Naive thymus-derived CD4-positive, alpha-beta T cell (primary cell): ENCODE results near the gene EFCAB9. TPM values are rescaled to one million over a fixed set of nuclear protein-coding genes. Genes with fewer than 3 reads are reported as not detected.

ENCODE experiments used
- ATAC-seq: fragments of 150-1000 bp; cut with Tn5 transposase; 2 replicates; pipeline ENCODE4 v1.10.0; 2021; ENCODE audit warnings: mild to moderate bottlenecking, moderate library complexity
- CTCF ChIA-PET: fragments of 350-600 bp; sonication (Branson Sonifier 250); formaldehyde crosslinking; loops from one replicate; lab custom pipeline; 2021; ENCODE audit warnings: antibody characterized with exemption; lab: Charles Lee
- POLR2A ChIA-PET: fragments of 350-600 bp; sonication (Branson Sonifier 250); formaldehyde crosslinking; loops from one replicate; lab custom pipeline; 2021; ENCODE audit warnings: antibody characterized with exemption, inconsistent platforms; lab: Charles Lee
- DNase-seq, 9 donors: peaks; one replicate each; pipeline versions ENCODE4 v3.0.0 to v3.0.0-alpha.2; 2020 to 2022; ENCODE audit warnings: mixed read lengths in 1 of 9
- H3K27ac ChIP-seq: one replicate; pipeline ENCODE4 v1.7.0; 2013; ENCODE audit warnings: mild to moderate bottlenecking, low read depth, low read length, moderate library complexity
- H3K27me3 ChIP-seq, 2 donors: one replicate each; pipeline ENCODE4 v1.7.0; 2013; ENCODE audit warnings: low read length in 2 of 2, mild to moderate bottlenecking in 2 of 2, moderate library complexity in 2 of 2; ENCODE audit not compliant: control insufficient read depth in 2 of 2, insufficient read depth in 2 of 2
- H3K36me3 ChIP-seq, 3 experiments: 1 replicate in 2 of 3; 2 replicates in 1 of 3; pipeline ENCODE4 v1.7.0; 2013; ENCODE audit warnings: low read length in 3 of 3, mild to moderate bottlenecking in 3 of 3, moderate library complexity in 1 of 3; ENCODE audit not compliant: insufficient read depth in 3 of 3, control insufficient read depth in 2 of 3
- H3K4me1 ChIP-seq, 2 donors: one replicate each; pipeline ENCODE4 v1.7.0; 2013; ENCODE audit warnings: low read length in 2 of 2, mild to moderate bottlenecking in 2 of 2, moderate library complexity in 1 of 2; ENCODE audit not compliant: control insufficient read depth in 2 of 2, insufficient read depth in 2 of 2
- H3K4me3 ChIP-seq: 2 replicates; pipeline ENCODE4 v1.7.0; 2013; ENCODE audit warnings: mild to moderate bottlenecking, low read length
- H3K9me3 ChIP-seq, 3 experiments: 1 replicate in 2 of 3; 2 replicates in 1 of 3; pipeline ENCODE4 v1.7.0; 2013; ENCODE audit warnings: low read length in 3 of 3; ENCODE audit not compliant: control insufficient read depth in 2 of 3
- H3K27ac Mint-ChIP-seq, 9 donors: one replicate each; pipeline ENCODE4 v1.8.0; 2020 to 2022; ENCODE audit warnings: mixed read lengths in 9 of 9, mild to moderate bottlenecking in 8 of 9, moderate library complexity in 5 of 9, inconsistent platforms in 2 of 9
- H3K27me3 Mint-ChIP-seq, 5 donors: one replicate each; pipeline ENCODE4 v1.8.0; 2021 to 2022; ENCODE audit warnings: mixed read lengths in 5 of 5, mild to moderate bottlenecking in 1 of 5
- H3K36me3 Mint-ChIP-seq, 5 donors: one replicate each; pipeline ENCODE4 v1.8.0; 2020 to 2022; ENCODE audit warnings: mixed read lengths in 5 of 5, mild to moderate bottlenecking in 3 of 5, inconsistent platforms in 1 of 5
- H3K4me1 Mint-ChIP-seq, 7 donors: one replicate each; pipeline ENCODE4 v1.8.0; 2020 to 2022; ENCODE audit warnings: mixed read lengths in 7 of 7, mild to moderate bottlenecking in 3 of 7, inconsistent platforms in 1 of 7
- H3K4me3 Mint-ChIP-seq, 10 donors: one replicate each; pipeline ENCODE4 v1.8.0; 2020 to 2022; ENCODE audit warnings: mild to moderate bottlenecking in 10 of 10, mixed read lengths in 10 of 10, moderate library complexity in 6 of 10, inconsistent platforms in 2 of 10
- H3K9me3 Mint-ChIP-seq, 11 donors: one replicate each; pipeline ENCODE4 v1.8.0; 2020 to 2022; ENCODE audit warnings: mixed read lengths in 11 of 11, mild to moderate bottlenecking in 4 of 11, inconsistent platforms in 1 of 11, moderate library complexity in 1 of 11
- intact Hi-C, 2 donors: fragments of 100-400 bp; cut with micrococcal nuclease; formaldehyde crosslinking; loops; one replicate each; pipeline ENCODE4 v1.15.1; 2023
- polyA plus RNA-seq, 2 donors: library from polyadenylated mRNA; unstranded; fragments of 300-500 nt; fragmentation: Illumina TruSeq; gene quantifications; one replicate each; pipeline ENCODE4 v1.2.3, GENCODE V29; 2021
- total RNA-seq, 6 experiments: library from RNA in 5 of 6; stranded (reverse) in 5 of 6; gene quantifications; 1 replicate in 5 of 6; 2 replicates in 1 of 6; pipeline ENCODE4 v1.2.3 and lab custom pipeline; 2021 to 2026

The EFCAB9 gene
- total and polyA plus RNA-seq, 7 experiments from 2014 or later = not detected

- ATAC-seq (no peak), DNase-seq (no peak)
- H3K4me3 ChIP-seq = no peak overlapping the region
- CTCF ChIA-PET = no interaction called here
- no peak overlapping the region for H3K27ac ChIP-seq
- H3K4me1 ChIP-seq = no peaks in the 10 kb centered on the region
- intact Hi-C loops = no loop called here
- Mint-ChIP-seq H3K36me3 (peaks cover 9 to 33% (median 29%) of the 10 kb centered on the region in 5 donors), H3K27ac (no peak overlapping the region), H3K9me3 (peaks cover 3 to 70% (median 23%) of the 10 kb centered on the region in 11 donors), H3K27me3 (no peaks in the 10 kb centered on the region), H3K4me3 (no peak overlapping the region), H3K4me1 (peaks cover 0 to 16% (median 4%) of the 10 kb centered on the region in 7 donors)
- H3K9me3 ChIP-seq = peaks cover 0 to 21% (median 4%) of the 10 kb centered on the region in 3 experiments
- POLR2A ChIA-PET = no interaction called here
- no peaks in the 10 kb centered on the region for H3K27me3 ChIP-seq
- H3K36me3 ChIP-seq = peaks cover 0 to 4% (median 0%) of the 10 kb centered on the region in 3 experiments
These were observed 57.4 kb downstream of the EFCAB9 start for GRCh38 chr5:172251419-172251818.

DNA sequence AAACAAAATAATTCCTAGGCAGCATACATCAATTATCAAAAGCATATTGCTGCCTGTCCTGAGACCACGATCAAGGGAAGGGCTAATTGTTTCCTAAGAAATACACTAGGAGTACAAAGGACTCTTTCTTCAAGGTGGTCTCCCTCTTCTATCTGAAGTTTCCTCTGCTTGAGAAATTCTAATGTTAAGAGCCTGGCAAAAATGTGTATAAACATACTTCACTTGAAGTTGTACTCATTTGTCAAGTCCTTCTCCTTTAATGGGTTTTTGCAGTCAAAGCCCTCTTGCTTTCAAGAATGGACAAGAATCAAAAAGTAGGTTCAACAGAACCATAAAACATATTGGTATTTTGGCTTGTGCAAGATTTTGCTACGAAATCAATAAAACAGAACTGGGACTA, 58.5 kb downstream of the EFCAB9 start:
- Histone ChIP-seq H3K9me3 (peaks cover 0 to 21% (median 4%) of the 10 kb centered on the region in 3 experiments), H3K36me3 (peaks cover 0 to 4% (median 0%) of the 10 kb centered on the region in 3 experiments), H3K4me1 (no peaks in the 10 kb centered on the region), H3K4me3 (no peak overlapping the region), H3K27me3 (no peaks in the 10 kb centered on the region), H3K27ac (no peak overlapping the region)
- POLR2A ChIA-PET = no interaction called here
- DNase-seq (no peak), ATAC-seq (no peak)
- CTCF ChIA-PET = interaction anchor here (0.7 kb wide), 1 partner anchor 300 kb away, joined by 4 read pairs; no protein-coding TSS in a partner anchor
- H3K36me3 Mint-ChIP-seq = peaks cover 9 to 38% (median 32%) of the 10 kb centered on the region in 5 donors
- H3K27ac Mint-ChIP-seq = no peak overlapping the region
- H3K27me3 Mint-ChIP-seq = no peaks in the 10 kb centered on the region
- intact Hi-C loops = no loop called here
- H3K4me1 Mint-ChIP-seq = peaks cover 0 to 10% (median 0%) of the 10 kb centered on the region in 7 donors
- peaks cover 6 to 76% (median 23%) of the 10 kb centered on the region in 11 donors for H3K9me3 Mint-ChIP-seq
- H3K4me3 Mint-ChIP-seq = no peak overlapping the region

Other genes starting within 250 kb of the EFCAB9 start
- gene FBXW11, start 187.5 kb upstream of the EFCAB9 start, total RNA-seq = 10 to 100 TPM; 29.1 to 40.7 (median 33.6) TPM
- 10 to 100 TPM; 15.0 to 21.5 TPM for gene FBXW11, start 187.5 kb upstream of the EFCAB9 start, polyA plus RNA-seq
- 100 to 1,000 TPM; 244 to 474 (median 311) TPM for gene STK10, start 5.9 kb upstream of the EFCAB9 start, total RNA-seq
- 100 to 1,000 TPM in 1 of 2 donors, 10 to 100 TPM in 1; 55.7 to 141 TPM for gene STK10, start 5.9 kb upstream of the EFCAB9 start, polyA plus RNA-seq
- 1 to 10 TPM; 2.3 to 8.3 (median 5.9) TPM for gene UBTD2, start 89.6 kb downstream of the EFCAB9 start, total RNA-seq
- 1 to 10 TPM; 2.5 to 4.0 TPM for gene UBTD2, start 89.6 kb downstream of the EFCAB9 start, polyA plus RNA-seq